Cardiac fibroblast (primary cell): ENCODE measurements around the gene DYRK2.

Source experiments
- DNase-seq, 2 donors: peaks; one replicate each; pipeline versions ENCODE4 v3.0.0 to v3.0.0-alpha.2; 2010; ENCODE audit warnings: low read depth in 2 of 2
- H3K4me3 ChIP-seq, 2 donors: replicated peaks in 1 of 2; 1 replicate in 1 of 2; 2 replicates in 1 of 2; pipeline ENCODE4 v1.5.1; 2011; ENCODE audit warnings: low read depth in 2 of 2, low read length in 2 of 2, mild to moderate bottlenecking in 2 of 2, moderate library complexity in 1 of 2
- CTCF ChIP-seq: IDR thresholded peaks from one replicate; pipeline ENCODE4 v1.5.1; 2011; ENCODE audit warnings: low read depth, mild to moderate bottlenecking, low read length, inconsistent platforms

The DYRK2 gene

DNA sequence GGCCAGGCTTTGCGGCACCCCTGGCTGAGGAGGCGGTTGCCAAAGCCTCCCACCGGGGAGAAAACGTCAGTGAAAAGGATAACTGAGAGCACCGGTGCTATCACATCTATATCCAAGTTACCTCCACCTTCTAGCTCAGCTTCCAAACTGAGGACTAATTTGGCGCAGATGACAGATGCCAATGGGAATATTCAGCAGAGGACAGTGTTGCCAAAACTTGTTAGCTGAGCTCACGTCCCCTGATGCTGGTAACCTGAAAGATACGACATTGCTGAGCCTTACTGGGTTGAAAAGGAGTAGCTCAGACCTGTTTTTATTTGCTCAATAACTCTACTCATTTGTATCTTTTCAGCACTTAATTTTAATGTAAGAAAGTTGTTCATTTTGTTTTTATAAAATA is 9.9 kb downstream of the DYRK2 start:
- no peak for TF ChIP-seq CTCF
- no peak for DNase-seq

GRCh38 chr12:67659292-67659691 is 10.7 kb downstream of the DYRK2 start:
- no peak for TF ChIP-seq CTCF
- DNase-seq = no peak
- H3K4me3 ChIP-seq = no peak overlapping the region

More for the DNA sequence above, 9.9 kb downstream of the DYRK2 start:
- H3K4me3 ChIP-seq = no peak overlapping the region

DNA sequence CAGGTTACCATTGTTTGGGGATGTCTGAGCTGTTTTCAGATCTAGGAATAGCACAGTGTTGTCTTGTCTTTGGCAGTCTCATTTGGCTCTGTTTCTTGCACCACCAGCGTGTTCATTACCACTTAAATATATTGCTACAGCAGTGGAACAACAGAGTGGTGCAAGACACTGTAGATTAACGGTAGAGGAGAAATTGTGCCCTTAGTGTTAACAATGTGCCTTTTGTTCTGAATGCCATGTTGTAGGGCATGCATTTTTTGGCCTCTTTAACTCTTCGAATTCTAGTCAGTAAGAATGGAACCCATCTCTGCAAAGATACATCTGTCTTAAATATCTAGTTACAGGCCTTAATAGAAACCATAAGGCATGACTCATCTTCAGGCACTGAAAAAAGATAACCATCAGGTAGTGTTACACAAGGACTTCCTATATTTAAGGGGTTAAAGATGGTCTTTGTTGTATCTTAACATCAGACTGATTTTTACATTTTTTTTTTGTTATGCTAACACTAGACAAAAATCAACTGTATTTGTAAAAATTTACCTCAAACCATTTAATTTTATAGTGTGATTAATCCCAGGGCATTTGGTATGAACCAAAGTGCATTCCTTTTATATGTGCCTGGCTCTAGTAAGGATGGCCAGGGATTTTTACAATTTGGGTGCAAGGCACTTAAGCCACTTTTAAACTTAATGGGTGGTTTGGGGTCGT is 12.9 kb downstream of the DYRK2 start:
- DNase-seq = peak; percentile 38 to 50
- no peak overlapping the region for H3K4me3 ChIP-seq

DNA sequence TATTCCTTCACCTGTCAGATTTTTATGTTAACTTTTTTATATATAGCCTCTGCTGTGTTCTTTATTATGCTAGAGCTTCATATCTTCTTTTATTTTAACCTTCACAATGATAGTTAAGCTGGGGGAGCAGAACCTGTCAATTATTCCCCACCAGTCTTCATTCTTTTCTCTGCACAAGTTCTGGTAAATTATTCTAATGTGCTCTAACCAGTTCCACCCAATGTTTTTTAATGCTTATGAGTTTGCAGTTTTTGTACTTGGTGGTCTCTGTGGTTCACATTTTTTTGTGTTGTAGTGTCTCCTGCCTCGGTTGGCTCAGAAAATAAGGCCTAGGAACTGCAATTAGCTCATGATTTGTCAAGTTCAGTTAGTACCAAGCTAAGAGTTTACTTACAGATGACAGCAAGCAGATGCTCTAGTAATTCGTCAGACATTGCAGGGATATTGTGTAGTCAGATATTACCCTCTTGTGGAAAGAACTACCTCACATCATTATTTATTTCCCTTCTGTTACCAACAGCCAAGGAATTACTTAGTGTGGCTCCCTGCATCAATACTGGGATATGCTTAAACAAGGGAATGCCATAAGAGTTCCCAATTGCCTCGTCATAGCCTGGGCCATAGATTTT is 14.5 kb downstream of the DYRK2 start:
- no peak for TF ChIP-seq CTCF
- H3K4me3 ChIP-seq = no peak overlapping the region
- DNase-seq = peak; percentile 54 to 69

More for the DNA sequence above, 12.9 kb downstream of the DYRK2 start:
- TF ChIP-seq CTCF = no peak

DNA sequence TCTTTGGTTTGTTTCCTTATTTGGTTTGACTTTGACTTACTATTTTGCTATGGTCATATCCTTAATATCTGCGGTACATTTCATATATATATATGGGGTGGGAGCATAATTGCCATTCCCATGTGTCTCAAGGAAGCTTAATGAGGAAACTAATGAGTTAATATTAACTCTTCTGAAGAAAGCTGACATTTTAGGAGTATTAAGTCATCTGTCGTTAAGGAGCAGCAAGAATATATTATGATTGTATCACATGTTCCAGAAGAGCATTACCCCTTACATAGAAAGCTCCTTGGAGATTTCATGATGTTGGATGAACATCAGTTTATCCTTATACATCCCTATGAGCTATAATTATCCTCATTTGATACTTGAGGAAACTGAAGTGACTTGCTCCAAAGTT is 15.6 kb downstream of the DYRK2 start:
- TF ChIP-seq CTCF = no peak
- H3K4me3 ChIP-seq = no peak overlapping the region
- DNase-seq = no peak

DNA sequence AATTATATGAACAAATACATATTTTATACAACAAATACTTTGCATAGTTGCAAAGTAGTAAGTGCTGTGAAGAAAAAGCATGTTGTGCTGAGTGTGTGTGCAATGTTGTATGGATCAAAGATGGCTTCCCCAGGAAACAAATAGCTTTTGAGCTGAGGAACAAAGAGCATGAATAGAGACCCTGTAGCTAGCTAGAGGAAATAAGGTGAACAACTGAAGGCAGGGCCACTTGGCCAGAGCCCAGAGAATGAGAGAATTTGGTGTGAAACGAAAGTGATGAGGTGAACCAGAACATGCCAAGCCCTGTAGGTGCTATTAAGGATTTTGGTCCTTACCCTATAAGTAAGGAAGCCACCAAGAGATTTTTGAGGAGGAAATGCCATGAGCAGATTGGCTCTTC is 17.1 kb downstream of the DYRK2 start:
- TF ChIP-seq CTCF = no peak
- no peak overlapping the region for H3K4me3 ChIP-seq
- no peak for DNase-seq

DNA sequence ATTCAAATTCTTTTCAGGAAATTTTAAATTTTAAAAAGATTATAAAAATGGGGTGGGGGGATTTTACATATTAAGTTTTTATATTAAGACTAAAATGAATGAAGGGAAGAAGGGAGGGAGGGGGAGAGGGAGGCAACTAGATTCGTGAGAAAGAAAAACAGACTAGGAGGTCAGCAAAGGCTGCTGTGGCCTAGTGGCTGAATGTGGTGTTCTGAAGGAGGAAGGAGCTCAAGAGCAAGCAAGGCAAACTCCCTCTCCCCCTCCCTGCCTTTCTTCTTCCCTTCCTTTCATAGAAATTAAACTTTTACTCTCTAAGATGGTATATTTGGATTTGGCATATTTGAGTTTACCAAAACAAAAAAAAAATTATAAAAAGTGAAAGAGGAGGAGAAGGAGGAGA is 18.1 kb downstream of the DYRK2 start:
- DNase-seq = no peak
- H3K4me3 ChIP-seq = no peak overlapping the region
- TF ChIP-seq CTCF = no peak
